ENCODE data around the gene ITGA1. TPM values are rescaled to one million over a fixed set of nuclear protein-coding genes. Genes with fewer than 3 reads are reported as not detected.

Gene ITGA1
- polyA plus RNA-seq, 1 experiment: 148 TPM

GRCh38 chr5:52777186-52777585, 10.5 kb upstream of the ITGA1 start:
- no peak overlapping the region for H3K4me3 ChIP-seq (ENCODE audit: low read depth, low read length)
- no peaks in the 10 kb centered on the region for H3K27me3 ChIP-seq (ENCODE audit: control insufficient read depth, insufficient read depth, low read length)
- TF ChIP-seq CTCF (IDR thresholded peaks at IDR 0.05; ENCODE audit: low read depth, low read length): no peak
- no peak for DNase-seq (ENCODE audit: low read depth, low spot score)
- H3K9me3 ChIP-seq (ENCODE audit: control insufficient read depth, insufficient read depth, low read length): no peaks in the 10 kb centered on the region
- CTCF ChIA-PET: no interaction called here
- POLR2A ChIA-PET: no interaction called here
- H3K27ac ChIP-seq (ENCODE audit: low read depth, low read length): no peak overlapping the region

DNA sequence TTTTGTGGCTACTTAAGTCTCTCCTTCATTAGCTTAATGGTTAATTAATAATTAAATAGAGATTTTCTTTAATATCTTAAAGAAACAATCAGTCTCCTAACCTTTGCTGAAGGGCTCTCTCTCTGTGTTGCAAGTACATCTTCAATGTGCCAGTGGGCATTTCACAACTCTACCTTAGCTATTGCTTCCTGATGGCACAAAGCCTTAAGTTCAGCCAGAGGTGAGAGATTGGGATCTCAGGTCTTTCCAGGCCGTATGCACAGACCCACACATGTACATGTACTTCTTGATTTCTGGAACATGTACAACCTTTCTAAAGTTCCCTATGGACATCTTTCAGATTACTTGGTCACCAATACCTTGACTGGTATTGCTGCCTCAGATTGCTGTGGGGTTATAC, 8.9 kb upstream of the ITGA1 start:
- CTCF ChIA-PET: interaction anchor here (0.8 kb wide), 1 partner anchor 34 kb away, joined by 3 read pairs; no protein-coding TSS in a partner anchor
- POLR2A ChIA-PET: no interaction called here
- no peak overlapping the region for H3K4me3 ChIP-seq (ENCODE audit: low read depth, low read length)
- no peaks in the 10 kb centered on the region for H3K27me3 ChIP-seq (ENCODE audit: control insufficient read depth, insufficient read depth, low read length)
- H3K9me3 ChIP-seq (ENCODE audit: control insufficient read depth, insufficient read depth, low read length): no peaks in the 10 kb centered on the region
- no peak for DNase-seq (ENCODE audit: low read depth, low spot score)
- no peak for TF ChIP-seq CTCF (IDR thresholded peaks at IDR 0.05; ENCODE audit: low read depth, low read length)
- no peak overlapping the region for H3K27ac ChIP-seq (ENCODE audit: low read depth, low read length)

DNA sequence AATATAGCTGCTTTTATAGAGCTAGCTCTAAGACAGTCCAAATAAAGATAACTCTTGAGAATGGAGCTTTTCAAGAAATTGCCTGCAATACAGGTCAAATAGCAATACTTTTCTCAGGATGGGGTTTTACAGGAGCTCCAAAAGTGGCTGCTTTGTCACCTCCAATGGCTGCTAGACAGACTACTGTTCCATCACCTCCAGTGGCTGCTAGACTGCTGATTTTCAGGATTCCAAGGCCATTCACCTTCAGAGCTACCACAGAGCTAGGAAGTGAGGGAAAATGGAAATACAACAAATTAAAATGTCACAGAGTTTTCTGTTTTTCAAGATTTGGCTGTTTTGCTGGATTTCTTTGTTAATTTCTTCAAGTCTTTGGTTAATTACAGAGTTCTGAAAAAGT, 8.5 kb upstream of the ITGA1 start:
- POLR2A ChIA-PET: no interaction called here
- Histone ChIP-seq H3K27ac (ENCODE audit: low read depth, low read length) (no peak overlapping the region), H3K4me3 (ENCODE audit: low read depth, low read length) (no peak overlapping the region), H3K27me3 (ENCODE audit: control insufficient read depth, insufficient read depth, low read length) (no peaks in the 10 kb centered on the region), H3K9me3 (ENCODE audit: control insufficient read depth, insufficient read depth, low read length) (no peaks in the 10 kb centered on the region)
- TF ChIP-seq CTCF (IDR thresholded peaks at IDR 0.05; ENCODE audit: low read depth, low read length): no peak
- no peak for DNase-seq (ENCODE audit: low read depth, low spot score)
- CTCF ChIA-PET: interaction anchor here (0.8 kb wide), 1 partner anchor 33 kb away, joined by 3 read pairs; no protein-coding TSS in a partner anchor

DNA sequence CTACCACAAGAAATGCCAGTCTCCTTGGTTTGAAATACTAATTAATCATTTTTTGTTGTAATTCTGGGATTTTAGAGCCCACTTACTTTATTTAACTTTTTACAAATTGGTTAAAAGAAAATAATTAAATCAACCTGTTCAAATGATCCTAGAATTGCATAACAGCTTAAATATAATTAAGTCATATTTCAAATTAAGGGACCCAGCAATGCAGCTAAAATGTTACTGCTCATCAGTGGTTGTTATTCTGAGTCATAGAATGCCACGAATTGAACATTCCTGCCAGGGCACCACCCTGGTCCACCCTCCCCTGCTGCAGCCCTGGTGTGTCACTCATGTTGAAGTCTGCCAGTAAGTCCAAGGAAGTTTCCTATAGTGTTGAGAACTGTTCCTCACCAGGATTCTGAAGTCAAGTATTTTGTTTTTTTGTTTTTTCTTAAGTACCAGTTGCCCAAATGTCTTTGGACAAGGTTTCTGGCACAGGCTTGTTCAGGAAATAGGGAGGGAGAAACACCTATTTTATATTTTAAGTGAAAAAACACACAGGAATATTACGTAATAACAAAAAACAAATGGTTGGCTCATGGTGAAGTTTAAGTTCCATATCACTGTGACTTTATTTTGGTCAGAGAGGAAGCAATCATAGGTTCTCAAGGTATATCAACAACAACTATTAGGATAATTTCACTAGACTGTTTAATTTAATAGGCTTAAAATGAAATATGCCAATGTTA, 4.3 kb upstream of the ITGA1 start:
- POLR2A ChIA-PET: no interaction called here
- H3K27me3 ChIP-seq (ENCODE audit: control insufficient read depth, insufficient read depth, low read length): no peaks in the 10 kb centered on the region
- DNase-seq (ENCODE audit: low read depth, low spot score): no peak
- no peak for TF ChIP-seq CTCF (IDR thresholded peaks at IDR 0.05; ENCODE audit: low read depth, low read length)
- no peaks in the 10 kb centered on the region for H3K9me3 ChIP-seq (ENCODE audit: control insufficient read depth, insufficient read depth, low read length)
- CTCF ChIA-PET: no interaction called here
- H3K27ac ChIP-seq (ENCODE audit: low read depth, low read length): no peak overlapping the region
- H3K4me3 ChIP-seq (ENCODE audit: low read depth, low read length): no peak overlapping the region

- Histone ChIP-seq H3K27ac (ENCODE audit: low read depth, low read length) (no peak overlapping the region), H3K4me3 (ENCODE audit: low read depth, low read length) (no peak overlapping the region), H3K27me3 (ENCODE audit: control insufficient read depth, insufficient read depth, low read length) (no peaks in the 10 kb centered on the region), H3K9me3 (ENCODE audit: control insufficient read depth, insufficient read depth, low read length) (no peaks in the 10 kb centered on the region)
- DNase-seq (ENCODE audit: low read depth, low spot score): no peak
- ChIA-PET CTCF (no interaction called here), POLR2A (no interaction called here)
- no peak for TF ChIP-seq CTCF (IDR thresholded peaks at IDR 0.05; ENCODE audit: low read depth, low read length)
Measured at GRCh38 chr5:52784737-52785136, 3.0 kb upstream of the ITGA1 start.
